ENCODE data around the gene PKNOX2.

PKNOX2 gene

DNA sequence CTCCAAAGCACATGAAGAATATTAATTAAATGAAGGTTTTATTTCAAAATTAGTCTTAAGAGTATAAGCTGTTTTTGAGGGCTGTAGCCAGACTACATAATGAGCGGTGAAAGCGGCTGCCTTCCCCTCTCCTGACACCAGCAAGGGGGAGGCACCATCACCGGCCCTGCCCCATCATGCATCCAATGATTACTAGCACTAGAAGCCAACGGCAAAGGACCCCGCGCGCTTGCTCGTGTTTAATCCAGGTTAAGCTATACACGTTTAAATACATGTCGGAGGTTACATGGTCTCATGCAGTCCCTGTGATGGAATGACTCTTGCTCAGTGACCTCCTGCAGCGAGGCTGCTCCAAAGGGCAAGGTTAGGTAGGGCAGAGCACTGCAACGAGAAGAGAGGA is 281.2 kb downstream of the PKNOX2 start:
- H3K36me3 ChIP-seq (ENCODE audit: insufficient read depth): no peaks in the 10 kb centered on the region
- no peak overlapping the region for H3K4me2 ChIP-seq
- H2AFZ ChIP-seq (ENCODE audit: low read depth): no peak overlapping the region
- H3K27me3 ChIP-seq (ENCODE audit: insufficient read depth, low read depth): no peaks in the 10 kb centered on the region
- H3K27ac ChIP-seq: no peak overlapping the region
- no peak overlapping the region for H3K9ac ChIP-seq
- no peak overlapping the region for H3K4me3 ChIP-seq (IDR thresholded peaks at IDR 0.05; ENCODE audit: insufficient read depth, low read depth, low read length)
- TF ChIP-seq, protein P1, sequence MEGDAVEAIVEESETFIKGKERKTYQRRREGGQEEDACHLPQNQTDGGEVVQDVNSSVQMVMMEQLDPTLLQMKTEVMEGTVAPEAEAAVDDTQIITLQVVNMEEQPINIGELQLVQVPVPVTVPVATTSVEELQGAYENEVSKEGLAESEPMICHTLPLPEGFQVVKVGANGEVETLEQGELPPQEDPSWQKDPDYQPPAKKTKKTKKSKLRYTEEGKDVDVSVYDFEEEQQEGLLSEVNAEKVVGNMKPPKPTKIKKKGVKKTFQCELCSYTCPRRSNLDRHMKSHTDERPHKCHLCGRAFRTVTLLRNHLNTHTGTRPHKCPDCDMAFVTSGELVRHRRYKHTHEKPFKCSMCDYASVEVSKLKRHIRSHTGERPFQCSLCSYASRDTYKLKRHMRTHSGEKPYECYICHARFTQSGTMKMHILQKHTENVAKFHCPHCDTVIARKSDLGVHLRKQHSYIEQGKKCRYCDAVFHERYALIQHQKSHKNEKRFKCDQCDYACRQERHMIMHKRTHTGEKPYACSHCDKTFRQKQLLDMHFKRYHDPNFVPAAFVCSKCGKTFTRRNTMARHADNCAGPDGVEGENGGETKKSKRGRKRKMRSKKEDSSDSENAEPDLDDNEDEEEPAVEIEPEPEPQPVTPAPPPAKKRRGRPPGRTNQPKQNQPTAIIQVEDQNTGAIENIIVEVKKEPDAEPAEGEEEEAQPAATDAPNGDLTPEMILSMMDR (conservative IDR thresholded peaks at IDR 0.05; ENCODE audit: low read depth, low read length): no peak
- no peaks in the 10 kb centered on the region for H4K20me1 ChIP-seq (ENCODE audit: insufficient read depth)
- H3K4me1 ChIP-seq (ENCODE audit: low read depth, poor library complexity, severe bottlenecking): no peaks in the 10 kb centered on the region
- no peaks in the 10 kb centered on the region for H3K79me2 ChIP-seq (ENCODE audit: insufficient read depth, low read depth)

DNA sequence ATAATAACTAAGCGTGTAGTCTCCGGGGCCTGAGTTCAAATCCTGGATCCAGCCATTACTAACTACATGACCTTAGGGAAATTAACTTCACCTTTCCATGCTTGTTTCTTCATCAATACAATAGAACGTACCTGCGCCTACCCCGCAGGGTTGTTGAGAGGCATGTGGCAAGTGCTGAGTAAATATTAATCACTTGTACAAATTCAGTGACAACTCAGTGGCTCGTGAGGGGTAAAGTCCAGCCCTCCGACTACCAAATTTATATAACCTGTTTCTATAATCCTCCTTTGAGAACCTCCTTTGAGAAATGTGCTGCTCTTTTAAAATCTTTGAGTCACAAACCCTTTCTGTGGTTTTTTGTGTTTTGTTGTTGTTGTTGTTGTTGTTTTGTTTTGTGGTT is 281.7 kb downstream of the PKNOX2 start:
- Histone ChIP-seq H3K27me3 (ENCODE audit: insufficient read depth, low read depth) (no peaks in the 10 kb centered on the region), H3K4me2 (no peak overlapping the region), H3K79me2 (ENCODE audit: insufficient read depth, low read depth) (no peaks in the 10 kb centered on the region), H3K4me3 (IDR thresholded peaks at IDR 0.05; ENCODE audit: insufficient read depth, low read depth, low read length) (no peak overlapping the region), H3K4me1 (ENCODE audit: low read depth, poor library complexity, severe bottlenecking) (no peaks in the 10 kb centered on the region), H3K36me3 (ENCODE audit: insufficient read depth) (no peaks in the 10 kb centered on the region), H3K9ac (no peak overlapping the region), H3K27ac (no peak overlapping the region), H2AFZ (ENCODE audit: low read depth) (no peak overlapping the region), H4K20me1 (ENCODE audit: insufficient read depth) (no peaks in the 10 kb centered on the region)
- TF ChIP-seq, protein P1 (conservative IDR thresholded peaks at IDR 0.05; ENCODE audit: low read depth, low read length): no peak

DNA sequence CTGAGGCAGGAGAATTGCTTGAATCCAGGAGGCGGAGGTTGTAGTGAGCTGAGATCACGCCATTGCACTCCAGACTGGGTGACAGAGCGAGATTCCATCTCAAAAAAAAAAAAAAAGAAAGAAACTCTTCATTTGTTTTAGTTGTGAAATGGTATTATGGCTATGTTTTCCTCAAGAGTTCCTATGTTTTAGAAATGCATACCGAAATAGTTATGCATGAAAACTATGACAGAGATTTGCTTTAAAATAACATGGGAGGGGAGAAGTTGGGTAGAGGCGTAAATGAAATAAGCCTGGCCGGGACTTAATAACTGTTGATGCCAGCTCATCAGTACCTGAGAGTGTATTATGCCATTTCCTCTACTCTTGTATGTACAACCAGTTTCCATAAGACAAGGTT is 283.2 kb downstream of the PKNOX2 start:
- Histone ChIP-seq H3K27ac (no peak overlapping the region), H3K27me3 (ENCODE audit: insufficient read depth, low read depth) (no peaks in the 10 kb centered on the region), H2AFZ (ENCODE audit: low read depth) (no peak overlapping the region), H3K4me1 (ENCODE audit: low read depth, poor library complexity, severe bottlenecking) (peaks cover 5% of the 10 kb centered on the region), H3K4me3 (IDR thresholded peaks at IDR 0.05; ENCODE audit: insufficient read depth, low read depth, low read length) (no peak overlapping the region), H3K79me2 (ENCODE audit: insufficient read depth, low read depth) (no peaks in the 10 kb centered on the region), H3K9ac (no peak overlapping the region), H3K36me3 (ENCODE audit: insufficient read depth) (no peaks in the 10 kb centered on the region), H3K4me2 (no peak overlapping the region), H4K20me1 (ENCODE audit: insufficient read depth) (no peaks in the 10 kb centered on the region)
- TF ChIP-seq, protein P1 (conservative IDR thresholded peaks at IDR 0.05; ENCODE audit: low read depth, low read length): no peak

DNA sequence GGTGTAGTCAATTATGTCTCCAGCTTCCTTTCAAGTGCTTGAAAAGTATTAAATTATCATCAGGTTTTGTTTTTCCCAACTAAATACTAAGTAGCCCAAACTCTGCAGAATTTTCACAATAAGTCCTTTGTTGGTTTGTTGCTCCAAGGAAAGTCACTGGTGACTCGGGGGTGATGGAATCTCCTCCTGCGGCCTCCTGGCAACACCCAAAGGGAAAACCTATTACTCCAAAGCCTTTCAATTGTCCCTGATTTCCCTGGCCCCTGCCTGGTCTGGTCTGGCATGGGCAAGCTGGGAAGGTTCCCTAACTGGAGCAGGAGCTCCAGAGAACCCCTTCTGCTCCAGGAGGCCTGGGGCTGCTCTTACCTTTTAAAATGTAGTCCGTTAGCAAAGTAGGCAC is 283.6 kb downstream of the PKNOX2 start:
- Histone ChIP-seq H3K36me3 (ENCODE audit: insufficient read depth) (no peaks in the 10 kb centered on the region), H3K4me3 (IDR thresholded peaks at IDR 0.05; ENCODE audit: insufficient read depth, low read depth, low read length) (no peak overlapping the region), H3K4me2 (no peak overlapping the region), H4K20me1 (ENCODE audit: insufficient read depth) (no peaks in the 10 kb centered on the region), H3K9ac (no peak overlapping the region), H2AFZ (ENCODE audit: low read depth) (no peak overlapping the region), H3K27me3 (ENCODE audit: insufficient read depth, low read depth) (no peaks in the 10 kb centered on the region), H3K4me1 (ENCODE audit: low read depth, poor library complexity, severe bottlenecking) (peaks cover 5% of the 10 kb centered on the region), H3K79me2 (ENCODE audit: insufficient read depth, low read depth) (no peaks in the 10 kb centered on the region), H3K27ac (no peak overlapping the region)
- TF ChIP-seq, protein P1 (conservative IDR thresholded peaks at IDR 0.05; ENCODE audit: low read depth, low read length): no peak
